GM21381 (cell line): ENCODE results near the gene FXR2.
"Not testable (repeated sequence)": the region's sequence is repeated elsewhere in the genome, so short reads cannot be mapped to it uniquely, and the experiment has no call there.

Source experiments
- ATAC-seq: cut with Tn5 transposase; IDR thresholded peaks from one replicate; pipeline ENCODE4 v1.9.1; 2021; ENCODE audit warnings: mild to moderate bottlenecking, moderate library complexity; ENCODE audit not compliant: unreplicated experiment

FXR2 gene

GRCh38 chr17:7629939-7630571 is 15.4 kb upstream of the FXR2 start, which contains the start of gene SHBG:
SHBG (plus strand) TSS chr17:7630135; CDS start chr17:7630173, 38 bp downstream.
- no peak for ATAC-seq

GRCh38 chr17:7627250-7628121 is 12.8 kb upstream of the FXR2 start, which contains the start of gene SAT2:
SAT2 (minus strand) TSS chr17:7627821; CDS start chr17:7627635, 186 bp downstream.
- peak; percentile 87 for ATAC-seq

- no peak for ATAC-seq
These were observed 12.2 kb upstream of the FXR2 start for GRCh38 chr17:7626956-7627249.

- no peak for ATAC-seq
These were observed 11.6 kb upstream of the FXR2 start for GRCh38 chr17:7626307-7626706.

- ATAC-seq: not testable (repeated sequence)
These were observed 11.1 kb upstream of the FXR2 start for GRCh38 chr17:7625749-7626148.

- ATAC-seq: no peak
These were observed 9.0 kb upstream of the FXR2 start for GRCh38 chr17:7623661-7624060.

- ATAC-seq: no peak
These were observed 6.1 kb upstream of the FXR2 start for GRCh38 chr17:7620835-7621234.

- ATAC-seq: no peak
These were observed 3.9 kb upstream of the FXR2 start for GRCh38 chr17:7618608-7619007.

- ATAC-seq: no peak
These were observed 609 bp upstream of the FXR2 start for GRCh38 chr17:7615265-7615747.

- no peak for ATAC-seq
These were observed 800 bp downstream of the FXR2 start for GRCh38 chr17:7613769-7614424.

- no peak for ATAC-seq
These were observed 2.4 kb downstream of the FXR2 start for GRCh38 chr17:7612294-7612640.

GRCh38 chr17:7611635-7612293 is 2.9 kb downstream of the FXR2 start:
- no peak for ATAC-seq

- ATAC-seq: no peak
These were observed 4.1 kb downstream of the FXR2 start for GRCh38 chr17:7610641-7611040.

GRCh38 chr17:7606280-7606679 is 8.4 kb downstream of the FXR2 start:
- no peak for ATAC-seq

- not testable (repeated sequence) for ATAC-seq
These were observed 17.1 kb downstream of the FXR2 start for GRCh38 chr17:7597561-7597960.

- no peak for ATAC-seq
These were observed 21.4 kb downstream of the FXR2 start for GRCh38 chr17:7593296-7593695.

- no peak for ATAC-seq
These were observed 22.2 kb downstream of the FXR2 start for GRCh38 chr17:7592422-7593021.

- no peak for ATAC-seq
These were observed 23.1 kb downstream of the FXR2 start for GRCh38 chr17:7591596-7591995.

GRCh38 chr17:7590743-7591142 is 24.0 kb downstream of the FXR2 start:
- ATAC-seq: no peak

- no peak for ATAC-seq
These were observed 24.6 kb downstream of the FXR2 start, which contains the start of gene SOX15 for GRCh38 chr17:7589891-7590691. SOX15 (minus strand) TSS chr17:7590094; CDS start chr17:7589676, 418 bp downstream.
